SU-DHL-6 (cell line): Measurements from ENCODE around the gene STARD8.

Source experiments
- H2AFZ ChIP-seq: fragments of 200-600 bp; sonication (generic); 2 replicates; pipeline ENCODE4 v1.6.1; 2014; ENCODE audit warnings: low read depth, mild to moderate bottlenecking, moderate library complexity, mixed read lengths, antibody characterized with exemption, low read length; ENCODE audit not compliant: severe bottlenecking
- H3F3A ChIP-seq: fragments of 200-600 bp; shearing (Covaris generic); 2 replicates; pipeline ENCODE4 v1.6.0; 2016; ENCODE audit warnings: antibody characterized with exemption, mild to moderate bottlenecking; ENCODE audit not compliant: insufficient read depth
- H3K27ac ChIP-seq: fragments of 200-600 bp; sonication (generic); 2 replicates; pipeline ENCODE4 v1.5.1; 2016; ENCODE audit warnings: low read depth, mild to moderate bottlenecking, low read length, moderate library complexity, mixed read lengths
- H3K27me3 ChIP-seq: fragments of 200-600 bp; sonication (generic), shearing (Covaris generic); 2 replicates; pipeline ENCODE4 v1.6.0; 2014; ENCODE audit warnings: mild to moderate bottlenecking, low read length
- H3K36me3 ChIP-seq: fragments of 200-600 bp; sonication (generic); 2 replicates; pipeline ENCODE4 v1.6.1; 2014; ENCODE audit warnings: mild to moderate bottlenecking, low read length, mixed read lengths
- H3K4me2 ChIP-seq: fragments of 300-600, 200-600 bp; shearing (Covaris generic), sonication (generic); 2 replicates; pipeline ENCODE4 v1.6.0; 2014; ENCODE audit warnings: low read length, low read depth, mild to moderate bottlenecking; ENCODE audit not compliant: poor library complexity, severe bottlenecking
- H3K4me3 ChIP-seq: fragments of 200-600 bp; sonication (generic); 2 replicates; pipeline ENCODE4 v1.5.1; 2014; ENCODE audit warnings: antibody characterized with exemption, low read length, mild to moderate bottlenecking, mixed read lengths; ENCODE audit not compliant: insufficient read depth, poor library complexity, severe bottlenecking
- H3K79me2 ChIP-seq: fragments of 200-600 bp; sonication (generic); 2 replicates; pipeline ENCODE4 v1.6.1; 2014; ENCODE audit warnings: mild to moderate bottlenecking, low read length, moderate library complexity; ENCODE audit not compliant: insufficient read depth
- H3K9ac ChIP-seq: fragments of 200-600 bp; sonication (generic); 2 replicates; pipeline ENCODE4 v1.7.0; 2014; ENCODE audit warnings: mild to moderate bottlenecking, low read length
- H3K9me2 ChIP-seq: fragments of 200-600 bp; sonication (generic); replicated peaks from 2 replicates; pipeline ENCODE4 v1.6.1; 2014; ENCODE audit warnings: low read length; ENCODE audit not compliant: insufficient read depth
- H3K9me3 ChIP-seq: fragments of 200-600 bp; sonication (generic); 2 replicates; pipeline ENCODE4 v1.6.1; 2014; ENCODE audit warnings: low read length, mixed read lengths; ENCODE audit not compliant: insufficient read depth
- H4K20me1 ChIP-seq: fragments of 200-600 bp; sonication (generic); 2 replicates; pipeline ENCODE4 v1.6.1; 2014; ENCODE audit warnings: low read depth, mild to moderate bottlenecking, antibody characterized with exemption, low read length, moderate library complexity, mixed read lengths
- EZH2phosphoT487 ChIP-seq: fragments of 200-600 bp; sonication (generic), shearing (Covaris generic); conservative IDR thresholded peaks from 2 replicates; pipeline ENCODE4 v1.6.1; 2018; ENCODE audit warnings: mild to moderate bottlenecking, antibody characterized with exemption, low read length, moderate library complexity, mixed read lengths
- TF ChIP-seq, protein P1 (sequence below): fragments of 200-600 bp; sonication (generic); IDR thresholded peaks from one replicate; pipeline ENCODE4 v1.5.1; 2017; ENCODE audit warnings: antibody characterized with exemption, mild to moderate bottlenecking, low read length, moderate library complexity; ENCODE audit not compliant: insufficient read depth, poor library complexity, severe bottlenecking

Gene STARD8

DNA sequence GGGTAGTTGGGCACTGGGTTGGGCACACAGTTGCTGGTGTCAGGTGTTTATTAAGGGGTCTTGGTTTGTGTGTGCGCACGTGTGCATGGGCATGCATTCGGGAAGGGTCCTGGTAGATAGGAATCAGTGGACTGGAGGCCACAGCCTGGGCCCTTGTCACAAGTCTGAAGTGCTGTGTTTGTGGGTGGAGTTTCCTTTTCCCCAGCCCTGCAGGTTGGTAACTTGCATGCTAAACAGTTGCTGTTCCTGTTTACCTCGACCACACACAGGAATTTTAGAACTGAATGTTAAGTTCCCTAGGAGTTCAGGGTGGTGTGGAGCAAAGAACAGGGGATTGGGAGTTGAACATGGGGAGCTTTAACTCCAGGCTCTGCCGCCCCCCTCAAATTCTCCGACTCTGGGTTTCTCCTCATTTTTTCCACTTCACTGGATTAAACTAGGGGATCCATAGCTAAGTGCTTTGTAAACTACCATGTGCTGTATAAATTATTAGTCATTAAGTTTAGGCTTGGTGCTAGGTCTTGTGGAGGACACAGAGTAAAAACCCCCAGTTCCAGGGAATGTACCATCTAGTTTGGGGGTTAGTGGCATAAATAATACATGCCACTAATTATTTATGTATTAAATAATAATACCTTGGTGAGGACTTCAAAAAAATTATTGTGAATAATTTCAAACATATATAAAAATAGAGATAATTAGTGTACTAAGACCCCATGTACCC is 49.0 kb downstream of the STARD8 start:
- Histone ChIP-seq H4K20me1 (no peaks in the 10 kb centered on the region), H3K27me3 (no peaks in the 10 kb centered on the region), H3F3A (no peaks in the 10 kb centered on the region), H2AFZ (no peak overlapping the region), H3K79me2 (no peaks in the 10 kb centered on the region), H3K36me3 (no peaks in the 10 kb centered on the region), H3K4me3 (no peak overlapping the region), H3K9me3 (no peaks in the 10 kb centered on the region), H3K9ac (no peak overlapping the region), H3K27ac (no peak overlapping the region), H3K4me2 (no peak overlapping the region), H3K9me2 (no peaks in the 10 kb centered on the region)
- TF ChIP-seq EZH2phosphoT487 = no peak
- TF ChIP-seq, protein P1, sequence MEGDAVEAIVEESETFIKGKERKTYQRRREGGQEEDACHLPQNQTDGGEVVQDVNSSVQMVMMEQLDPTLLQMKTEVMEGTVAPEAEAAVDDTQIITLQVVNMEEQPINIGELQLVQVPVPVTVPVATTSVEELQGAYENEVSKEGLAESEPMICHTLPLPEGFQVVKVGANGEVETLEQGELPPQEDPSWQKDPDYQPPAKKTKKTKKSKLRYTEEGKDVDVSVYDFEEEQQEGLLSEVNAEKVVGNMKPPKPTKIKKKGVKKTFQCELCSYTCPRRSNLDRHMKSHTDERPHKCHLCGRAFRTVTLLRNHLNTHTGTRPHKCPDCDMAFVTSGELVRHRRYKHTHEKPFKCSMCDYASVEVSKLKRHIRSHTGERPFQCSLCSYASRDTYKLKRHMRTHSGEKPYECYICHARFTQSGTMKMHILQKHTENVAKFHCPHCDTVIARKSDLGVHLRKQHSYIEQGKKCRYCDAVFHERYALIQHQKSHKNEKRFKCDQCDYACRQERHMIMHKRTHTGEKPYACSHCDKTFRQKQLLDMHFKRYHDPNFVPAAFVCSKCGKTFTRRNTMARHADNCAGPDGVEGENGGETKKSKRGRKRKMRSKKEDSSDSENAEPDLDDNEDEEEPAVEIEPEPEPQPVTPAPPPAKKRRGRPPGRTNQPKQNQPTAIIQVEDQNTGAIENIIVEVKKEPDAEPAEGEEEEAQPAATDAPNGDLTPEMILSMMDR = no peak

DNA sequence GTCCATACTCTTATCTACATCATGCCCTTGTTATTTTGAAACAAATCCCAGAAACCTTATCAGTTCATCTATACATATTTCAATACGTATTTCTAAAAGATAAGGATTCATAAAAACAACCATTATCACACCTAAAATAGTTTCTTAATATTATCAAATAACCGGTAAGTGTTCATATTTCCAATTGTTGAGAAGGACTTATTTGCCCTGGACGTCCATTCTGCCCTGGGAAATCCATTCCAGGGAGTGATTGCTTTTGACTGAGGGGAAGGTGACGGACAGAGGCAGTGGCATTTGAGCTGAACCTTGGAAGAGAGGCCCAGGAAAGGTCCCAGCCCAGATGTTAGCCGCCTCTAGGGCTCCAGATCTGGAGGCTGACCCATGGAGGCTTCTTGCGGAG is 49.6 kb downstream of the STARD8 start:
- H2AFZ ChIP-seq = no peak overlapping the region
- H3K4me3 ChIP-seq = no peak overlapping the region
- H3K36me3 ChIP-seq = no peaks in the 10 kb centered on the region
- no peaks in the 10 kb centered on the region for H3K9me3 ChIP-seq
- H4K20me1 ChIP-seq = no peaks in the 10 kb centered on the region
- H3K79me2 ChIP-seq = no peaks in the 10 kb centered on the region
- no peak overlapping the region for H3K27ac ChIP-seq
- no peak overlapping the region for H3K4me2 ChIP-seq
- no peak for TF ChIP-seq EZH2phosphoT487
- TF ChIP-seq, protein P1 = no peak
- H3F3A ChIP-seq = no peaks in the 10 kb centered on the region
- no peaks in the 10 kb centered on the region for H3K27me3 ChIP-seq
- H3K9ac ChIP-seq = no peak overlapping the region
- H3K9me2 ChIP-seq = no peaks in the 10 kb centered on the region

DNA sequence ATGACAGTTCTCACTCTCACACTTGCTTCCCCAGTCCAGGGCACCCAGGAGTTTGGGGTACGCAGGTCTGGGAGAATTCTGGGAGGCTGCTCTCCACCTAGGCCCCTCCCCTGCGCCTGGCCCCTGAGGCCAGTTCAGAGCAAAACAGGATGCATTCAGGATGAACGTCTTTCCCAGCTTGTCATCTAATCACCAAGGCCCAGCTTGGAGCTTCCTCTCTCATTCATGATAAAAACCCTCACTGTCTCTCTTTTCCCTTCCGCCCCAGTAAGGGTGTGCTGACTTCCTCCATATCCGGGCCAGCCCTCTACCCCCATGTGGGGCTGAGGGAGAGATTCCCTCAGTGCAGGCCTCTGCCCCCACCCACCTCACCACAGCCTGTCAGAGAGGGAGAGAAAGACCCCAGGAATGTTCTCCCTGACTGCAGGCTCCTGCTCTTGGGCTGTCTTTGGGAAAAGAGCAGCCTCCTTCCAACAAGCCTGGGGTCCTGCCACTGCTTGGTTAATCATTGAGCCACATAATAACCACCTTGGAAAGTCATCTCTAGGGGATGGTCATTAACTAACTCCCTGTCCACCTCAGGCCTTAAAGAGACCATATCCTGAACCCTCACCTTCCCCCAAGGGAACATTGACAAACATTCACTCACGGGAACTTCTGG is 50.1 kb downstream of the STARD8 start:
- Histone ChIP-seq H3K79me2 (no peaks in the 10 kb centered on the region), H3K27me3 (no peaks in the 10 kb centered on the region), H3K27ac (no peak overlapping the region), H3K9ac (no peak overlapping the region), H3K9me2 (no peaks in the 10 kb centered on the region), H3K9me3 (no peaks in the 10 kb centered on the region), H3K4me3 (no peak overlapping the region), H3F3A (no peaks in the 10 kb centered on the region), H2AFZ (no peak overlapping the region), H3K36me3 (no peaks in the 10 kb centered on the region), H3K4me2 (no peak overlapping the region), H4K20me1 (no peaks in the 10 kb centered on the region)
- TF ChIP-seq, protein P1 = no peak
- no peak for TF ChIP-seq EZH2phosphoT487
